ENCODE data around the gene NECTIN4.
"Not testable (repeated sequence)": the region's sequence is repeated elsewhere in the genome, so short reads cannot be mapped to it uniquely, and the experiment has no call there.

Gene NECTIN4

GRCh38 chr1:161089251-161089924 is at the start of gene NECTIN4:
Gene NECTIN4, minus strand, starts transcription at chr1:161089558. Its CDS starts 262 bp downstream, at chr1:161089296.
- no peak for DNase-seq

- no peak for DNase-seq
Measured at GRCh38 chr1:161138431-161138830, 49.1 kb upstream of the NECTIN4 start.

GRCh38 chr1:161137881-161138280 is 48.5 kb upstream of the NECTIN4 start:
- no peak for DNase-seq

GRCh38 chr1:161133220-161133740 is 43.9 kb upstream of the NECTIN4 start:
- peak in 1 of 56 donors; percentile 19 for DNase-seq

GRCh38 chr1:161132410-161133219 is 43.3 kb upstream of the NECTIN4 start, which contains the start of gene DEDD:
Gene DEDD, minus strand, starts transcription at chr1:161132667. Its CDS starts 8,205 bp downstream, at chr1:161124462.
- peak; percentile 25 to 98 (median 92) for DNase-seq

DNA sequence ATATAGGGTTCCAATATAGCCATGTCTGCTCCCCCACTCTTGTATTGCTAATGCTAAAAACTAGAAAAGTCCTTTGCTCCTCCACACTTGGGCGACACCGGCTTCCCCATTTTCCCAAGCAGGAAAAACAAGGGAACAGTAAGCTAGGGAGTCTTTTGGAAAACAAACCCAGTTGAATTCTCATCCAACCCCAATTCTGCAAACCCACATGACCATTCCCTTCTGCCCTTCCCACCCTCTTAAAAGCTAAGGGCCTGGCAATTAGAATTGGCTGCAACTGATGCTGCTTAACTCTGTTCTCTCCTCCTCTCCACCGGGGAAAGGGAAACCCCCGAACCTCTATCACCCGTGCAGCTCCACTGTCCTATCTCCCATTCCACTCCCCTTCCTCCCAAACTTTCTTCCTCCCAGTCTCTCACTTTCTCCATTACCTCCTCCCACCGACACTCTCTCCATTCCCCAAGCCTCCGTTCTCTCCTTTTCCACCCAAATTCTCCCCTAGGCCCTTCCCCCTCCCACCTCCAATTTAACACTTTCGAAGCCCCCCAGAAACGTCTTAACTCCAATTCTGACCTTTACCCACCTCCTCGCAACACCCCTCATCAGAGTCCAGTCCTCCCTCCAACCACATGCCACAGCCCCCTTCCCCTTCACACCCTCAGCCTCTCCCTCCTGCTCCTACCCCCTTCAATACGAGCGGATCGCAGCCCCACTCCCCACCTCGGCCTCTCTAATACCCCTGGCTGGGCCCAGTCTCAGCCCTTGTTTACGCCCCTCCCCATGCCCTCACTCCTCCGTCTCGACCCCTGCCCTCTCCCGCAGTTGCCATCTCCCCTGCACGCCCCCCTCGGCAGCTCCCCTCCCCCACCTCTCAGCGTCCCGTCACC is 42.4 kb upstream of the NECTIN4 start:
- DNase-seq = peak in 9 of 56 donors; percentile 5 to 64 (median 36)

- DNase-seq = no peak
Measured at GRCh38 chr1:161130266-161130665, 40.9 kb upstream of the NECTIN4 start.

GRCh38 chr1:161128591-161129420 is 39.4 kb upstream of the NECTIN4 start:
- DNase-seq = no peak

GRCh38 chr1:161127649-161128048 is 38.3 kb upstream of the NECTIN4 start:
- no peak for DNase-seq

DNA sequence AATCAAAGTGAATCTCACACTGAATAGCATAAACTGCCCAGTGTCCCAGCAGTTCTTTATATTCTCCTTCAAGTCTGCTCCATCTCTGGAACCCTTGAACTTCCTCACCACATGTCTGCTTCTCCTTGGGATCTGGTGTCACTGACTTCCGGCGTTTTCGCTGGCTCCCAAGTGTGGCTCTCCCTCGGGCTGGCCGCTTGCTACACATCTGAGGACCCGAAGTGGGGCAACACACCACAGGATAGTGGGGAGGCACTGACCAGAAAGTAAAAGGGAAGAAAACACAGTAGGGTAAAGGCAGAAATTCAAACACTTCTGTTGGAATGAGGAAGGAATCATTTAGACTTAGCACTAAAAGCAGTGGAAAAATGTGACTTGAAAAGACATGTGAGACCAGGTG is 33.6 kb upstream of the NECTIN4 start:
- no peak for DNase-seq

- DNase-seq = peak in 1 of 56 donors; percentile 30
Measured at GRCh38 chr1:161121834-161122233, 32.5 kb upstream of the NECTIN4 start.

DNA sequence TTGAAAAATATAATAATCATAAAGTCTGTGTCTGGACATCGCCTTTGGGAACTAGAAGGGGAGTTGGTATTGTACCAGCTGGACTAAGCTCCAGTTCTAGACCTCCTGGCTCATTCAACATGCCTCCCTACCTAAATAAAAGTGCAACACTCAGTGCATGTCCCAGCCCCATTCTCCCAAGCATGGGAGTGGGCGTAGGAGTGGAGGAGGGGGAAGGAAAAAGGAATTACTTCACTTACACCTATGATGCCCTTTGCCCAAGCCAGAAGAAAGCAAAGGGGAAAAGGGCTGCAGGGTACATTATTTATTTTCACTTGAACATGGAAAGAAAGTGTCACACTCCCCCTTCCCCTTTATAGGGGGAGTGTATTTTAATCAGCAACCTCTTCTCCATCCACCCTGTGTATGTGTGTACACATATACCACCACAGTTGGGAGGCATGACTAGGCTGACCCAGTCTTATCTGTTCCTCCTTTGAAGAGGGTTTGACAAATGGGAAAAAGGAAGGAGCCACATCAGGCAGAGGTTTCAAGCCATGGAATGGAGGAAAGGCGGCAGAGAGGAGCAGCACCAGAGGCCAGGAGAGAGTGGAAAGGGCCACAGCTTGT is 31.8 kb upstream of the NECTIN4 start:
- no peak for DNase-seq

DNA sequence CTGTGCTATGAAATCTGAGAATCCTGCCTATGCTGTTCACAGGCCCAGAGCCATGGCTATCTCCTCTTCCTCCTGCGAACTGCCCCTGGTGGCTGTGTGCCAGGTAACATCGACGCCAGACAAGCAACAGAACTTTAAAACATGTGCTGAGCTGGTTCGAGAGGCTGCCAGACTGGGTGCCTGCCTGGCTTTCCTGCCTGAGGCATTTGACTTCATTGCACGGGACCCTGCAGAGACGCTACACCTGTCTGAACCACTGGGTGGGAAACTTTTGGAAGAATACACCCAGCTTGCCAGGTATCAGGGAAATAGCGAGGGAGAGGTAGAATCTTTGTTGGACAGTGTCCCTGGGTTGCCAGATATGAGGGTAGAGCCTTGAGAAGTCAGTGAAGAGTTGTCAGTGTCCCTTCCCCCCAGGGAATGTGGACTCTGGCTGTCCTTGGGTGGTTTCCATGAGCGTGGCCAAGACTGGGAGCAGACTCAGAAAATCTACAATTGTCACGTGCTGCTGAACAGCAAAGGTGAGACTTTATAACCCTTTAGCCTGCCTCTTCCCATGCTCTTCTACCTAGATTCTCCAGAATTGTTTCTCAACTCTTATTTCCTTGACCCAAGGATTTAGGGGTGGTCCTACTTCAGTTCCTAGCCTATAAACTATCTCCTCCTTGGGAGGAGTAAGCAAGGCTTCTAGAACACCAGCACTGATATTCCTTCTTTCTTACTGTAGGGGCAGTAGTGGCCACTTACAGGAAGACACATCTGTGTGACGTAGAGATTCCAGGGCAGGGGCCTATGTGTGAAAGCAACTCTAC is 29.9 kb upstream of the NECTIN4 start:
- DNase-seq = no peak

DNA sequence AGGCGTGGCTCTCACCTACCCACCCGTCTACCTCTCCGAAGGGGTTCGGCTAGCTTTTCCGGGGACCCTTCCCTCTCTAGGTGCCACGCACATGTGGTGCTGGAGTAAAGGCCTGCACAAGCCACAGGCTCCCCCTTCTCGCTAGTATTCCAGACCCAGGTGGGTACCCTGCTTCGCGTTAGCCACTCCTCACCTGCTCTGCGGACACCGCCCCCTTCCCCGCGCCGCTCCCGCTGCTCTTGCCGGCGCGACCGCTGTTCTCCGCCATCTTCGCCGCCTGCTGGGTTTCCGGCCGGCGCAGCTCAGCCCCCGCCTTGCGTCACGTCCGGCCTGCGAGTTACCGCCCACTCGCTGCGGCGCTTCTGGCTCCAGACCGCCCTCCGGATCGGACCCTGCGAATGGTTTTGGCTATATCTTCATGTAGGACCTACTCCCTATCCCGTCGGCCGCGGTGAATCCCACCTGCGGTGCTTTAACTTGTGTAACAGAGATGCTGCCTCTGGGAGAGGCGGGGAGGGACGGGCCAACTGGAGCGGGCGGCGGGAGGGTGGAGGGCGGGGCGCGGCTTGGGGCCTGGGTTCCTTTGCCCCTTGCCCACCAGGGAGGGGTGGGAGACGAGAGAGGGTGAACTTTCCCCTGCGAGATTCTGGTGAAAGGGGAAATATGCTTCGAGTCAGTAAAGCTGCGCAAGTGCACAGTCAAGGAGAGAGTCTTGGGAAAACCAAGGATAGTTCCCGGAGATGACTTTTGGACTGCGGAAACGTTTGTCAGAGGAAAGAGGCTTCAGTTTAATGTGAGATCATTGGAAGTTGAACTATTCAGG is 28.6 kb upstream of the NECTIN4 start, which contains the start of the genes NIT1 and PFDN2:
NIT1 (plus strand) TSS at position 347 of the 823 bp plus-strand sequence; CDS start at position 419, 72 bp downstream.
PFDN2 (minus strand) TSS at position 279 of the 823 bp plus-strand sequence; CDS start at position 268, 11 bp downstream.
- DNase-seq = peak in 55 of 56 donors; percentile 28 to 90 (median 77)

DNA sequence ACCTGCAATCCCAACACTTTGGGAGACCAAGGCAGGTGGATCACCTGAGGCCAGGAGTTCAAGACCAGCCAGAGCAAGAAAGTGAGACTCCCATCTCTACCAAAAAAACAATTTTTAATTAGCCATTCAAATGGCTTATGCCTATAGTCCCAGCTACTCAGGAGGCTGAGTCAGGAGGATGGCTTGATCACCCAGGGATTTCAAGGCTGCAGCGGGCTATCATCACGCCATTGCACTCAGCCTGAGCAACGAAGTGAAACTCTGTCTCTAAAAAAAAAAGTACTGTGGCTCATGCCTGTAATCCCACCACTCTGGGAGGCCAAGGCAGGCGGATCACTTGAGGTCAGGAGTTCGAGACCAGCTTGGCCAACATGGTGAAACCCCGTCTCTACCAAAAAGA is 26.6 kb upstream of the NECTIN4 start:
- DNase-seq = not testable (repeated sequence)

DNA sequence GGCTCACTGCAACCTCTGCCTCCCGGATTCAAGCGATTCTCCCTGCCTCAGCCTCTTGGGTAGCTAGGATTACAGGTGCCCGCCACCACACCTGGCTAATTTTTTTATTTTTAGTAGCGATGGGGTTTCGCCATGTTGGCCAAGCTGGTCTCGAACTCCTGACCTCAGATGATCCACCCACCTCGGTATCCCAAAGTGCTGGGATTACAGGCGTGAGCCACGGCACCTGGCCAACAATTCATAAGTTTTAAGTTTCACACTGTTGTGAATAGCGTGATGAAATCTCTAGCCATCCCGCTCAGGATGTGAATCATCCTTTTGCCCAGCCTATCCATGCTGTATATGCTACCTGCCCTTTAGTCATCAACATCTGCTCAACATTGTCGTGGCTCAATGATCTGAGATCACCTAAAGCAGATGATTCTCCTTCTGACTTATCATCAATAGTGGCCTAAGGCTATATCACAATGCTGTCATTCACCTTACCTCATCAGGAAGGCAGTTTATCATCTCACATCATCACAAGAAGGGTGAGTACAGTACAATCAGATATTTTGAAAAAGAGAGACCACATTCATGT is 25.9 kb upstream of the NECTIN4 start:
- DNase-seq = no peak

GRCh38 chr1:161114556-161114955 is 25.2 kb upstream of the NECTIN4 start:
- no peak for DNase-seq

Measured in nucleus accumbens (tissue), 56 donors.